NCI-H345 (cell line): ENCODE measurements around the gene CXXC5.

Experiments
- DNase-seq: peaks from one replicate; lab custom pipeline; 2025; lab: John Stamatoyannopoulos, UW

CXXC5 gene

GRCh38 chr5:139638090-139638735, 9.9 kb upstream of the CXXC5 start:
- DNase-seq: peak; percentile 80

DNA sequence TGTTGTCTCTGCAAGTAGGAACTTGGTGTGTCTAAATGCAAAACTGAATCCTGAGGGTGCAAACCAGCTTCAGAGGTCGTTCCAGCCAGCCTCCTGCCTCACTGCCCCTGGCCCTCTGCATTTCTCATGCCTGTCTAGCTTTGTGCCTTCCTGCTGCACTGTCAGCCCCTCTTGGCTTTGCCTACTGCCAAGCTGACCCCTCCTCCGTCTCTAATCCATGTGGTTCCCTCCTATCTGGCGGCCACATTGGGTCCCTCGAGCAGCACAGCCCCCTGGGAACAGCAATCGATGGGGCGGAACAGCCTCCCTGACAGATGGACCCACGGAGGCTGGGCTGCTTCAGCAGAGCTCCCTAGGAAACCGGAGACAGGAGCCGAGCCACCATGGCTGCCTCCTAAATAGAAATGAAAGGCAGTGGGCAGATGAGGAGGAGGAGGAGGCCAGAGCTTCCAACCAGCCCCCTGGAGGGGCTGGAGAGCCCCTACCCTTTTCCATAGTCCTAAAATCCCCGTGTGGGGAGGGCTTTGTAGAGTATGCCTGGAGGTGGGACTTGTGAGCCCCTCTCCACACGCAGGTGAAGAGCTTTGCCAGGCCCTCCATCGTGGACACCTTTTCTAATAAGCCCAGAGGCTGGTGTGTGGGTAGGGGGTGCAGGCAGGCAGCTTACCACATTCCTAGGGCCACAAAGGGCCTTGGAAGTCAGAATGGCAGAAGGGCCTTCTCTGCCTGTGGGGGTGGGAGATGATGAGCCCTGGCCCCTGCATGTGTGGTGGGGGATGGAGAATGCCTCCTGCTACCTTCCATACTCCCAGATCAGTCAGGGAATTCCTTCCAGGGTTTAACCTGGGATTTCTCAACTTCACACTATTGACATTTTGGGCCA, 9.2 kb upstream of the CXXC5 start:
- no peak for DNase-seq

DNA sequence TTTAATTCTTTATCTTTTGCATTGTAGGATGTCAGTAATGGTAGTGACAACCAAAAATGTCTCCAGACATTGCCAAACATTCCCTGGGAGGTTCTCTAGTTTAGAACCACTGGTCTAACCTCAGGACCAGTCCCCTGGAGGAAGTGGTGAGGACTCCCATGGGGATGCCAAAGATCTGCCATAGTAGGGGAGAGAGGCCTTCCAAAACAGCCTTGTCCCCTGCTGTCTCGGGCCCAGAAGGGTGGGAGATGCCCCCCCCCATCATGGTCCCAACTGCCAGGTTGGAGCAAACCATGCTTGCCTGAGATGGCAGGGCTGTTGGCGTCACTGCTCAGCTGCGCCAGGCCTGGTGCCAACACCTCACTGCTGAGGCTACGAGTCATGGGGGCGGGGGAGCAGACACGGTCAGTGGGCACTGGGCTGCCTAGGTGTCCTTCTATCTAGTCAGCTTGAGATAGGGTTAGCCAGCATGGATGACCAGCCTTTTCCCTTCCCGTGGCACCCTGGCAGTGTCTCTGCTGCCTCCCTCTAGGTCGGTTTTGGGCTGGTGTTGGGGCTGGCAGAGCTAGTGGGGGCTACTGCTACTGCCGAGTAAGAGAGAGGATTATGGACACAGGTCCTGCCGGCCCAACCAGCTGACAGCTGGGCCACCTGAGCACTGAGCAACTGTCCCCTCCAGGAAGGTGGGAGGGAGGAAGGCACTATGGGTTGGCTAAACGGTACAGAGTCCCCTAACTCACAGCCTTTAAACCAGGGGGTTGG, 8.3 kb upstream of the CXXC5 start:
- DNase-seq: no peak

- no peak for DNase-seq
Observed at GRCh38 chr5:139640421-139641115, 7.6 kb upstream of the CXXC5 start.

GRCh38 chr5:139641116-139642080, 6.8 kb upstream of the CXXC5 start:
- no peak for DNase-seq

- DNase-seq: no peak
Observed at GRCh38 chr5:139642213-139642612, 5.9 kb upstream of the CXXC5 start.

DNA sequence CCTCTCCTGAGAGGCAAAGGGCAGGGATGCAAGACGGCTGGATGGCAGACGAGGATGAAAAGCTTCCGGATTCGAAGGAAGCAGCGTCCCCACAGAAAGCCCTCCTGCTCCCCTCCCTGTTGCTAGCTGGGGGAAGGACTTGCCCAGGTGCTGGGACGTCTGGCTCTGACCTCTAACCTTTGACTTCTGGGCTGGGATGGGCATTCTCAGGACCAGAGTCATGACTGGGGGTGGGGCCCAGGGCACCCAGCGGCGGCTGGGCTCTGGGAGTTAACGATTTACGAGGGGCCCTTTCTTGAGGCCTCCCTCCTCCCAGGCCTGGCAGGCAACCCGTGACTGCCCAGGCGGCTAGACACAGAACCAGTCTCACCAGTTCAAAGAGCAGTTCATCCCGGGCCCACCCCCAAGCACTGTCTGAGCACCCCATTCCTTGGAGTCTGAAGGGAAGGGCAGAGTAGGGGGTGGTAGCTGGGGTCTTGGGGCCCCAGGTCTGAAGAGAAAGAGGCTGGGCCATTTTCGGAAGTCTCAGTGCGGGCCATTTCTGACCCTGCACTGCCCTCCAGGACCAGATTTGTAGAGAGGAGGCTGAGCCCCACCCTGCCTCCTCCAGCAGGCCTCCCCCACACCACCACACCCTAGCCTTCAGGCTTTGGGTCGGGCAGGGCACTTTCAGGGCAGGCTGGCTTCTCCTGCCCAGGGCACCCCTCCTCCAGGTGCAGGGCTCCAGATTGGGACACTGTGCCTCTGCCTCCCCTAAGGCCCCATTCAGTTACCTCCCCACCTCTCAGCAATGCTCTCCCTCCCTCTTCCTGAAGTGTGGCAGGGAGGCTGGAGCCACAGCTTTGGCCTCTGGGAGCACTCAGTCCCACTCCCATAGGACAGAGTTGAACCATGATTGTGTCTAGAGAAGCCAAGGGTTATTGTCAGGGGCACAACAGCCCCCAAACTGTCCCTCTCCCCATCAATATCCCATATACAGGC, 5.0 kb upstream of the CXXC5 start:
- no peak for DNase-seq

GRCh38 chr5:139644001-139644456, 4.1 kb upstream of the CXXC5 start:
- DNase-seq: no peak

- DNase-seq: no peak
Observed at GRCh38 chr5:139644646-139645429, 3.3 kb upstream of the CXXC5 start.

GRCh38 chr5:139645430-139645871, 2.7 kb upstream of the CXXC5 start:
- DNase-seq: no peak

DNA sequence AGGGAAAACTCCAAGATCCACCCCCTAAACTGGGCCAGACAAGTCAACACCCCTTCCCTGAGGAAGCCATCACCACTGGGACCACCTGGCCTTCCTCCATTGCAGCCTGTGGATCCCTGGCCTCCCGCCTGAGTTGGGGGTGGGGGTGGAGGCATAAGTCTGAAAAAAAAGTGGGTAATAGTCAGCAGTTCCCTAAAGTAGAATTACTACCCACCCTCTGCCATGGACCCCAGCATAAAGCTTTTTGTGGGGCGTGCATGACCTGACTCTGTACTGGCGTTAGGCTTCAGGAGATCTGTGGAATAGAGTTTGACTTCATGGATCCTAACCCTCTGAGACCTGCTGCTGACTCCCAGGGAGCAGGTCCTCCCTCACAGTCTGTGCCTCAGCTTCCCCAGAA, 2.0 kb upstream of the CXXC5 start:
- DNase-seq: no peak

DNA sequence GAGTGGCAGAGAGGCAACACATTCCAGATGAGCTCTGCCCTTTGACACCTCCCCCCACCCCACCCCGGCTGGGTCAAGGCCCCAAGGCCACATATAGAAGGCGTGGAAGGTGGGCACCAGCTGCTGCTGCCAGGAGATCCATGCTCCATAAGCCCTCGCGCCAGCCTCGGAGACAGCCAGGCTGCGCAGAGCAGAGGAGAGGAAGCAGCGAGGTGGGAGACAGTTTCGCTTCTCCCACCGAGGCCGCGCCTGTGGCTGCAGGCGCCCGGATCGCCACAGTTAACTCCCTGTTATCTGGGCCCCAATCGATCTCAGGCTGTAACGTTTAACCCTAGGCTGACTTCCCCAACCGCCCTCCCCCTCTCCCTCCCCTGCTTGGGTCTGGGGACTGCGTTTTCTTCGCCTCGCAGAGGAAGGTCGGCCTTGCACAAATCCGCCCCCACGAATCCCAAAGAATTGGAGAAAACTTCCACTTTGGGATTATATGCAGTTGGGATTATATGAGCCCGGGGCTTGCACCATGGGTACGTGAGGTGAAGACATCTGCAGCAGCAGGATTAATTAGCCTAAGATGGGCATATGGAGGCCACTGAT, 1.1 kb upstream of the CXXC5 start:
- no peak for DNase-seq

DNA sequence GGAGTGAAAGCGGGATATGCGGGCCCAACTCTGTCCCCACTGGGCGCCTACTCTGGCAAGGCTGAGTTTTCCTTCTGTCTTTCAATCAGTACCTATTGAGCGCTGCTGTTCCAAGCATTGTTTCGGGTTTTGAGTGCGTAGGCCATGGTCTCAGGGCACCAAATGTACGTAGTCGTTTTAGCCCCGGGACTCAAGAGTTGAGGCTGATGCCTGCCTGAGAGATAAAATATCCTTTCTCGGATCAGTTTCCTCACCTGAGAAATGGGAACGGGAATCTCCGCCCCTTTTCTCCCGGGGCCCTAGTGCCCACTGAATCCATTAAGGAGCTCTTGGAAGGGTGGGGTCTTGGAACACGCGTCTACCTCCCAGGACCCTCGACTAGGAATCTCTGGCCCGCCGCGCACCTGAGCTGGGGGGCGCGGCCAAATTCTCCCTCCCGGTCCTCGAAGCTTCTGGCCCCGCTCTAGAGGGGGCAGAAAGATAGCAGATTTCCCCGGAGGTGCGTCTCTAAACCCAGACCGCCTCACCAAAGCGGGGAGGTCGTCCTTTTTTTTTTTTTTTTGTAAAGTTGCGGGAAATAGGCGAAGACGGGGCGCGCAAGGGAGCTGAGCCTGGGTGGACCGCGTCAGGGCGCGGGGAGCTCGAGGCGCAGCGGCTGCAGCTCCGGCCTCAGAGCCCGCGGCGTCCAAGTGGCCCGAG, 494 bp upstream of the CXXC5 start:
- no peak for DNase-seq

- DNase-seq: no peak
Observed at GRCh38 chr5:139649082-139649991, 1.2 kb downstream of the CXXC5 start.

GRCh38 chr5:139650031-139650688, 2.0 kb downstream of the CXXC5 start:
- no peak for DNase-seq

- no peak for DNase-seq
Observed at GRCh38 chr5:139650689-139651042, 2.5 kb downstream of the CXXC5 start.
